GM12878 (cell line): ENCODE data around the gene NOS1AP. TPM values are rescaled to one million over a fixed set of nuclear protein-coding genes. Genes with fewer than 3 reads are reported as not detected.

Experiments used
- ATAC-seq: fragments of 200-7000 bp; cut with Tn5 transposase; 3 replicates; pipeline ENCODE4 v1.9.1; 2020; ENCODE audit warnings: mild to moderate bottlenecking, moderate library complexity
- BruUV-seq: library from RNA; stranded (reverse); fragments of 400-500 nt; replicated peaks from 2 replicates; lab custom pipeline; 2021; lab: Mats Ljungman, UMichigan
- CTCF ChIA-PET: fragments of 300-600 bp; sonication (Branson Sonifier 250); formaldehyde crosslinking; extraction: SDS; loops from one replicate; lab custom pipeline; 2021; ENCODE audit warnings: inconsistent platforms; lab: Yijun Ruan, JAX
- POLR2A ChIA-PET: fragments of 350-600 bp; formaldehyde crosslinking; extraction: SDS; loops from one replicate; lab custom pipeline; 2021; ENCODE audit warnings: inconsistent platforms; lab: Charles Lee
- RAD21 ChIA-PET: fragments of 300-600 bp; sonication (Branson Sonifier 250); formaldehyde crosslinking; loops from one replicate; lab custom pipeline; 2023; ENCODE audit warnings: antibody characterized with exemption; ENCODE audit not compliant: unreplicated experiment; lab: Charles Lee
- SMC1A ChIA-PET: fragments of 300-600 bp; sonication (Branson Sonifier 250); formaldehyde crosslinking; loops from one replicate; lab custom pipeline; 2023; ENCODE audit not compliant: unreplicated experiment, uncharacterized antibody; lab: Charles Lee
- DNase-seq: peaks from one replicate; pipeline ENCODE4 v3.0.0-alpha.2; 2011; ENCODE audit warnings: low read depth, low spot score
- FAIRE-seq: peaks from 3 replicates; lab custom pipeline; 2011; peaks lifted over from hg19 to GRCh38; lab: Jason Lieb, UNC
- H2AFZ ChIP-seq: 2 replicates; pipeline ENCODE4 v1.6.0; 2011; ENCODE audit warnings: low read depth, low read length, control low read depth; ENCODE audit not compliant: control insufficient read depth
- H3K27ac ChIP-seq: 2 replicates; pipeline ENCODE4 v1.5.1; 2011; ENCODE audit warnings: control low read depth; ENCODE audit not compliant: control insufficient read depth, insufficient read depth
- H3K27me3 ChIP-seq, 2 experiments: replicated peaks in 1 of 2; 2 replicates each; pipeline versions ENCODE4 v1.6.0 to v1.6.1; 2011; ENCODE audit warnings: low read length in 1 of 2; ENCODE audit not compliant: control insufficient read depth in 2 of 2, insufficient read depth in 2 of 2
- H3K36me3 ChIP-seq, 2 experiments: 2 replicates each; pipeline ENCODE4 v1.5.1; 2011; ENCODE audit warnings: low read length in 1 of 2; ENCODE audit not compliant: control insufficient read depth in 2 of 2, insufficient read depth in 2 of 2
- H3K4me1 ChIP-seq: 2 replicates; pipeline ENCODE4 v1.6.1; 2011; ENCODE audit warnings: mild to moderate bottlenecking, low read length, moderate library complexity, mixed read lengths; ENCODE audit not compliant: control insufficient read depth, insufficient read depth
- H3K4me2 ChIP-seq: 2 replicates; pipeline ENCODE4 v1.6.0; 2011; ENCODE audit warnings: control low read depth; ENCODE audit not compliant: control insufficient read depth, insufficient read depth
- H3K4me3 ChIP-seq: fragments of 200-600 bp; sonication (generic); 2 replicates; pipeline ENCODE4 v1.5.1; 2016
- H3K79me2 ChIP-seq: 2 replicates; pipeline ENCODE4 v1.6.0; 2011; ENCODE audit warnings: low read length; ENCODE audit not compliant: control insufficient read depth, insufficient read depth
- H3K9ac ChIP-seq: 2 replicates; pipeline ENCODE4 v1.8.0; 2011; ENCODE audit warnings: low read length, control low read depth, mixed read lengths; ENCODE audit not compliant: control insufficient read depth, insufficient read depth
- H3K9me3 ChIP-seq: replicated peaks from 3 replicates; pipeline ENCODE4 v1.5.1; 2011; ENCODE audit warnings: mild to moderate bottlenecking, low read length; ENCODE audit not compliant: control insufficient read depth, insufficient read depth
- H4K20me1 ChIP-seq: 2 replicates; pipeline ENCODE4 v1.6.0; 2011; ENCODE audit not compliant: control insufficient read depth, insufficient read depth
- CHD4 ChIP-seq: fragments of 200-600 bp; sonication (generic); IDR thresholded peaks from 2 replicates; pipeline ENCODE4 v1.6.1; 2016; ENCODE audit warnings: mild to moderate bottlenecking
- EGR1 ChIP-seq, 2 experiments: IDR thresholded peaks; 1 replicate in 1 of 2; 2 replicates in 1 of 2; pipeline ENCODE4 v1.6.1; 2011 to 2012; ENCODE audit warnings: low read depth in 2 of 2, low read length in 2 of 2, borderline replicate concordance in 1 of 2, mild to moderate bottlenecking in 1 of 2, moderate library complexity in 1 of 2
- EZH2 ChIP-seq: IDR thresholded peaks from 2 replicates; pipeline ENCODE4 v1.6.1; 2012; ENCODE audit warnings: low read depth, mild to moderate bottlenecking, control low read depth, inconsistent platforms, low read length, borderline replicate concordance; ENCODE audit not compliant: control insufficient read depth
- IRF4 ChIP-seq: IDR thresholded peaks from 2 replicates; pipeline ENCODE4 v1.6.1; 2011; ENCODE audit warnings: low read depth, low read length
- NBN ChIP-seq: fragments of 450-650 bp; IDR thresholded peaks from 2 replicates; pipeline ENCODE4 v1.6.1; 2016
- NFXL1 ChIP-seq: fragments of 450-650 bp; IDR thresholded peaks from 2 replicates; pipeline ENCODE4 v1.6.1; 2017; ENCODE audit warnings: antibody characterized with exemption, mild to moderate bottlenecking, borderline replicate concordance
- NRF1 ChIP-seq: conservative IDR thresholded peaks from 2 replicates; pipeline ENCODE4 v1.6.1; 2011; ENCODE audit warnings: mild to moderate bottlenecking, low read depth, low read length, improper control_type of control experiment
- RAD51 ChIP-seq: fragments of 450-650 bp; IDR thresholded peaks from 2 replicates; pipeline ENCODE4 v1.6.1; 2016; ENCODE audit warnings: moderate library complexity, mild to moderate bottlenecking, inconsistent platforms
- RUNX3 ChIP-seq: IDR thresholded peaks from 2 replicates; pipeline ENCODE4 v1.6.1; 2012; ENCODE audit warnings: low read length, inconsistent platforms
- SPI1 ChIP-seq: IDR thresholded peaks from 2 replicates; pipeline ENCODE4 v1.6.1; 2011; ENCODE audit warnings: low read depth, mild to moderate bottlenecking, low read length, moderate library complexity, borderline replicate concordance; ENCODE audit not compliant: insufficient read depth
- SUPT20H ChIP-seq: IDR thresholded peaks from 2 replicates; pipeline ENCODE4 v1.6.1; 2011; ENCODE audit warnings: low read depth, mild to moderate bottlenecking, low read length, moderate library complexity, borderline replicate concordance; ENCODE audit not compliant: control insufficient read depth
- TBL1XR1 ChIP-seq: IDR thresholded peaks from 2 replicates; pipeline ENCODE4 v1.6.1; 2012; ENCODE audit warnings: low read depth, low read length, improper control_type of control experiment
- TCF3 ChIP-seq: IDR thresholded peaks from 2 replicates; pipeline ENCODE4 v1.6.1; 2012; ENCODE audit warnings: low read depth, mild to moderate bottlenecking, low read length, borderline replicate concordance; ENCODE audit not compliant: insufficient read depth
- ZBED1 ChIP-seq: IDR thresholded peaks from 2 replicates; pipeline ENCODE4 v1.6.1; 2016; ENCODE audit warnings: borderline replicate concordance
- WGBS: methylation state at CpG from one replicate; pipeline ENCODE4 v1.1.6; 2016; ENCODE audit warnings: low lambda C conversion rate; ENCODE audit not compliant: insufficient replicate concordance, insufficient coverage; ENCODE audit errors: missing lambda C conversion rate; 5-methylcytosine and 5-hydroxymethylcytosine counted together
- in situ Hi-C: fragments of 300-500 bp; cut with MboI; formaldehyde crosslinking; loops from 9 replicates; pipeline ENCODE4 v1.14.3; 2018; ENCODE audit warnings: mixed read lengths
- intact Hi-C: fragments of 100-400 bp; cut with micrococcal nuclease; formaldehyde crosslinking; loops from one replicate; pipeline ENCODE4 v1.14.2; 2022; ENCODE audit not compliant: unreplicated experiment
- polyA plus RNA-seq, 11 experiments: library from polyadenylated mRNA; depleted of rRNA in 4 of 11; unstranded in 6 of 11; stranded (reverse) in 5 of 11; fragments of >200 nt; fragmentation: Nextera tagmentation in 4 of 11; fragmentation: Illumina TruSeq in 1 of 11; extraction: Ambion mirVana in 4 of 11; extraction: Trizol in 1 of 11; gene quantifications; 1 replicate in 1 of 11; 2 replicates in 10 of 11; pipeline versions ENCODE4 v1.2.1 to v1.2.3, GENCODE V29; 2011 to 2016; ENCODE audit warnings: inconsistent platforms in 2 of 11, missing spikeins in 2 of 11, low read depth in 1 of 11
- total RNA-seq, 4 experiments: library from RNA; depleted of rRNA in 3 of 4; stranded (reverse); fragments of >200 nt in 3 of 4; fragmentation: Illumina TruSeq in 1 of 4; extraction: Trizol in 1 of 4; gene quantifications; 2 replicates each; pipeline versions ENCODE4 v1.2.1 to v1.2.3, GENCODE V29; 2013 to 2021
- TF ChIP-seq, protein P1 (sequence below): fragments of 150-350 bp; IDR thresholded peaks from 2 replicates; pipeline ENCODE4 v1.6.1; 2014; ENCODE audit warnings: mild to moderate bottlenecking, low read depth, low read length

The NOS1AP gene
- total and polyA plus RNA-seq, 10 of the 15 experiments (the other 5 are each of a cell fraction or from before 2014, with no cell fraction given) = 0.03 to 0.15 TPM; not detected in 8

DNA sequence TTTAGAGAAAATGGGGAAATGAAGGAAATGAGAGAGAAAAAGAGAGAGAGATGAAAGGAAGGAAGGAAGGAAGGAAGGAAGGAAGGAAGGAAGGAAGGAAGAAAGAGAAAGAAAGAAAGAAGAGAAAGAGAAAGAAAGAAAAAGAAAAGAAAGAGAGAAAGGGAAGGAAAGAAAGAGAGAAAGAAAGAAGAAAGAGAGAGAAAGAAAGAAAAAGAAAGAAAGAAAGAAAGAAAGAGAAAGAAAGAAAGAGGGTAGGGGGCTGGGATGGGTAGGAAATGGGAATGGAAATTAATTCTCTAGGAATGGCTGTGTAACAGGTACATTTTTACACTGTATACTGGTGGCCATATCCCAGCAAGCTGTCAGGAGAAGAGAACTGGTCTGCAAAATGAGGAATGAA lies 346.7 kb downstream of the NOS1AP start (continued):
- TF ChIP-seq, protein P1, sequence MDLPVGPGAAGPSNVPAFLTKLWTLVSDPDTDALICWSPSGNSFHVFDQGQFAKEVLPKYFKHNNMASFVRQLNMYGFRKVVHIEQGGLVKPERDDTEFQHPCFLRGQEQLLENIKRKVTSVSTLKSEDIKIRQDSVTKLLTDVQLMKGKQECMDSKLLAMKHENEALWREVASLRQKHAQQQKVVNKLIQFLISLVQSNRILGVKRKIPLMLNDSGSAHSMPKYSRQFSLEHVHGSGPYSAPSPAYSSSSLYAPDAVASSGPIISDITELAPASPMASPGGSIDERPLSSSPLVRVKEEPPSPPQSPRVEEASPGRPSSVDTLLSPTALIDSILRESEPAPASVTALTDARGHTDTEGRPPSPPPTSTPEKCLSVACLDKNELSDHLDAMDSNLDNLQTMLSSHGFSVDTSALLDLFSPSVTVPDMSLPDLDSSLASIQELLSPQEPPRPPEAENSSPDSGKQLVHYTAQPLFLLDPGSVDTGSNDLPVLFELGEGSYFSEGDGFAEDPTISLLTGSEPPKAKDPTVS = no peak
- TF ChIP-seq NBN (no peak), EGR1 (IDR thresholded peaks at IDR 0.05; ENCODE audit: borderline replicate concordance in 1 of 2, low read depth in 2 of 2, low read length in 2 of 2) (no peak), EZH2 (no peak), SUPT20H (no peak), ZBED1 (no peak), CHD4 (no peak), SPI1 (no peak)

DNA sequence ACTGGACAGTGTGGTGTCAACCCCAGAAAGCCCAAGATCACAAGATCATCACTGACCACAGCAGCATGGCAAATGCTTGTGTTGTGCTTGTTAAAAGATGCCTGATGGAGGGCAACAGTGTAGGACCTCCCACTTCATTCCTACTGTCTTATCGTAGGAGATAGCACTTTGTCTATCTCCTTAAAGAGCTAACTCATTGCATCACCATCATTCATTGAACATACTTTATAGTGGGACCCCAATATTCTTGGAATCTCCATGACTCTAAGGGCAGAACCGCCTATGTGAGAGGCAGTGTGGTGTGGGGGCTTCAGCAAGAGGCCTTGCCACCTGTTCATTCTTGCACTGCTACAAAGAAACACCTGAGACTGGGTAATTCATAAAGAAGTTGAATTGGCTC lies 347.4 kb downstream of the NOS1AP start:
- ChIA-PET SMC1A (no interaction called here), RAD21 (no interaction called here), CTCF (no interaction called here), POLR2A (no interaction called here)
- Histone ChIP-seq H2AFZ (no peak overlapping the region), H3K9me3 (no peaks in the 10 kb centered on the region; the same call in 1 of the 3 replicates), H4K20me1 (no peaks in the 10 kb centered on the region), H3K4me3 (no peak overlapping the region), H3K36me3 (no peaks in the 10 kb centered on the region), H3K9ac (no peak overlapping the region), H3K4me2 (no peak overlapping the region), H3K27me3 (no peaks in the 10 kb centered on the region), H3K79me2 (no peaks in the 10 kb centered on the region), H3K4me1 (no peaks in the 10 kb centered on the region), H3K27ac (no peak overlapping the region)
- WGBS = 59% methylated on average over 2 of the region's 2 CpGs
- intact Hi-C loops = no loop called here
- DNase-seq (no peak), FAIRE-seq (no peak), ATAC-seq (no peak)
- TF ChIP-seq IRF4 (no peak), TCF3 (no peak), NFXL1 (no peak), TBL1XR1 (no peak), RUNX3 (no peak), NRF1 (no peak), RAD51 (no peak)
- BruUV-seq = no TSS peak
- in situ Hi-C loops = no loop called here
